ENCODE measurements around the gene TRUB2.
"Not testable (repeated sequence)": the region's sequence is repeated elsewhere in the genome, so short reads cannot be mapped to it uniquely, and the experiment has no call there.

The TRUB2 gene

DNA sequence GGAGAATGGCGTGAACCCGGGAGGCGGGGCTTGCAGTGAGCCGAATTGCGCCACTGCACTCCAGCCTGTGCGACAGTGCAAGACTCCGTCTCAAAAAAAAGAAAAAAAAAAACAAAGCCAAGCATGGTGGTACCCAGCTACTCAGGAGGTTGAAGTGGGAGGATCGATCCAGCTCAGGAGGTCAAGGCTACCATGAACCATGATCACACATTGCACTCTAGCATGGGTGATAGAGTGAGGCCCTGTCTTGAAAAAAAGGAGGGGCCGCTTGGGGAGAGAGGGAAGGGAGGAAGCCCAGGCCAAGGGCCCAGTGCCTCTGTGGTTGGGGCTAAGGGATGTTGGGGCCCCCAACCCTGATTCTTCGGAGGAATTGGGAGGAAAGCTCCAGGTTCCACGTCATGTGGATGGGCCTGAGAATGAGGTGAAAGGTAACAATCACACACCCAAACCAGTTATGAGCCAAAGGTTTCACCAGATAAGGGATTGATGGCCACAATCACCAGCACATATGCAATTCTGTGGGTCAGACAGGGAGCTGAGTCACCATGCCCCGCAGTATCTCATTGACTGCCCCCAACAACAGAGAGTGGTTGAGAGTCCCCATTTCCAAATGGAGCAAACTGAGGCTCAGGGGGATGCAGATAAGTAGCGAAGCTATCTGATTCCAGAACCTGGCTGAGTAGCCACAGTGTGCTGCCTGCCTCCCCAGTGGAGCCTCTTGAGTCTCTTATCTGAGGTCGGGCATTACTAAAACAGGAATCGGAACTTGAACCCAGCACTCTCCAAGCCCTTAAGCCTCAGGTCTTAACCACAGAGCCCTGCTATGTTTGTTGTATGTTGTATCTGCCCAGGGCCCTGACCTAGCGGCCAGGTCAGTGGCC lies 25.7 kb downstream of the TRUB2 start:
- DNase-seq = no peak

DNA sequence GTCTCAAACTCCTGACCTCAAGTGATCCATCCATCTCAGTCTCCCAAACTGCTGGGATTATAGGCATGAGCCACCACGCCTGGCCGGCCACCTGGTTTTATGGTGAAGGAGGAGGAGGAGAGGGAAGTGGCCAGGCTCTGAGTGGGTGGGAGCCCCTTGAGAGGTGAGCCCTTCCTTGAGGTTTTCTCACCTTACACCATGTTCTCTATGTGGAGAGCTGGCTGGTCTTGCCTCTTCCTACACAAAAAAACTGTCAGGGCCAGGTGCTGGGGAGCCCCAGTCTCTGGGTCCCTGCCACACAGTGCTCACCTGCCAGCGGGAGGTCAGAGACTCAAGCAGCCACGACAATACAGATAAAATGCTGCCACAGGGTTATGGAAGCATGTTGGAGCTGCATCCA lies 28.1 kb downstream of the TRUB2 start:
- no peak for DNase-seq

DNA sequence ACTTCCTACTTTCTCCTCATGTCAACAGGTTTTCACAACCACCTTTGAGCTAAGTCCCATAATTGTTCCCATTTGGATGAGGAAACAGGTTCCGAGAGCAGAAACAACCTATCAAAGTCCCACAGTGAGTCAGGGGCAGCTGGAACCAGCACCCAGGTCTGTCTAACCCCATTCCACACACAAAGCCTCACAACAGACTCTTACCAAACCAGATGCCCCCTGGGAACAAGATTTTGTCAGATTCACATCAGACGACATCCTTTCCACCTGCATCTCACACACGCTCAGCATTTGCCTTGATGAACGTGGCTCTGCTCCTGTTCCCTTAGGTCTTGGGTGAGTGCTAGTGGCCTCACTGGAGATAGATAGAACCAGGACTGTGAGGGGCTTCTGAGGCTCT lies 29.2 kb downstream of the TRUB2 start:
- no peak for DNase-seq

DNA sequence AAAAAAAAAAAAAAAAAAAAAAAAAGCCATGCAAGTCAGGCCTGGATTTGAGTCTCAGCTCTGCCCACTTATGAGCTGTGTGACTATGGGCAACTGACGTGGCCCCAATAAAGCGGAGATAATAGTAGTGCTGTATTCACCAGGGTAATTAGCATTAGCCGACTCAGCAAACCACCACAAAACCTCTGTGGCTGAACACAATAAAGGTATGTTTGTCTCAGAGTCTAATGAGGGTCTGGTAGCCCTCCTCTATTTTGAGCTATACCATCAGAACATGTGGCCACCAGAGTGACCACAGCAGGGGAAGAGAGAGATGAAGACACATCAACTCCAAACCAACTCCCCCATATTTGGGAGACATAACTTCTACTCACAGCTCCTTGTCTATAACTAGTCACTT lies 30.2 kb downstream of the TRUB2 start:
- no peak for DNase-seq

DNA sequence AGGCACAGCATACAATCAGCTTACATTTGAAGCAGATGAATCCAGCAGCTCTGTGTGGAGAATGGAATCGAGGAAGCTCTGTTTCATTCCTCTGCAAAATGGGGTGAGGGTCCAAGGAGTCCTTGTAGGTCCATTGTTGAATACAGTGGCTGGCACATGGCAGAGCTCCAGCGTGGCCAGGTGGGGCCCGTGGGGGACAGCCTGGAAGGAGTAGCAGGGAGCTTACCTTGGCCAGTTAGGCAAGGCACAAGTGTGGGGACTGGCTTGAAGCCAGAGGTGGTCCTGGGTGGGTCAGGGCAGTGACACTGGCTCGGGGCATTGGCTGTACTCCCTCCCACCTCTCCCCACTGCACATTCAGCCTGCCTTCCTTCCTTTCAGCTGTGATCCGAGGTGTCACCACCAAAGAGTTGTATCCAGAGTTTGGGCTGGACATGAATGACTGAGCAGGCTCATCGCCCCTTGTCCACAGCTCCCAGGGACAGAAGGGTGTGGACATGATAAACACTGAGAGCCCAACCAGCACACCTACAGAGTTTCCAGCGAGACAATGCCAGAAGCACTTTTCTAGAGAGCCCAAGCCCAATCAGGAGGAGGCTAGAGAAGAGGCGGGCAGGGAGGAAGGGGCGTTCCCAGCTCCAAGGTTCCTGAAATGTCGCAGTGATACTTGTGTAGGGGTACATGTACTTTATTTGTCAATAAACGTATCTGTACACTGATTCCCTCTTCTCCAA lies 33.8 kb downstream of the TRUB2 start:
- DNase-seq = no peak

DNA sequence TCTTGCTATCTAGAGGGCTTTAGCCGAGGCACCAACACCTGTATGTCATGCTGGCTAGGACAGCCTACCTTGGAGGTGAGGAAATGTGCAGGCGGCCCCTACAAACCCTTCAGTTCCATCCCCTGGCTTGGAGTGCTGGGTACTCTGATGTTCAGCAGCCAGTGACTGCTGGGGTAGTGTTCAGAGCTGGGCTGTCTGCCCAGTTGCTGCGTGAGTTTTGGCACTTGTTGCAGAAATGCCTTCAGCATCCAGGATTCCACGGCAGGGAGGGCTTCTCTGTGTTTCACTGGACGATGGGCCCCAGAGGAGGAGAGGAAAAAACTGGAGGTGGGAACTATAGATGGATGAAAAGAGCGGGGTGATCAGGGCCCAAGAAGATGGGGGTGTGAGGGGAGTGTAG lies 35.8 kb downstream of the TRUB2 start:
- no peak for DNase-seq

DNA sequence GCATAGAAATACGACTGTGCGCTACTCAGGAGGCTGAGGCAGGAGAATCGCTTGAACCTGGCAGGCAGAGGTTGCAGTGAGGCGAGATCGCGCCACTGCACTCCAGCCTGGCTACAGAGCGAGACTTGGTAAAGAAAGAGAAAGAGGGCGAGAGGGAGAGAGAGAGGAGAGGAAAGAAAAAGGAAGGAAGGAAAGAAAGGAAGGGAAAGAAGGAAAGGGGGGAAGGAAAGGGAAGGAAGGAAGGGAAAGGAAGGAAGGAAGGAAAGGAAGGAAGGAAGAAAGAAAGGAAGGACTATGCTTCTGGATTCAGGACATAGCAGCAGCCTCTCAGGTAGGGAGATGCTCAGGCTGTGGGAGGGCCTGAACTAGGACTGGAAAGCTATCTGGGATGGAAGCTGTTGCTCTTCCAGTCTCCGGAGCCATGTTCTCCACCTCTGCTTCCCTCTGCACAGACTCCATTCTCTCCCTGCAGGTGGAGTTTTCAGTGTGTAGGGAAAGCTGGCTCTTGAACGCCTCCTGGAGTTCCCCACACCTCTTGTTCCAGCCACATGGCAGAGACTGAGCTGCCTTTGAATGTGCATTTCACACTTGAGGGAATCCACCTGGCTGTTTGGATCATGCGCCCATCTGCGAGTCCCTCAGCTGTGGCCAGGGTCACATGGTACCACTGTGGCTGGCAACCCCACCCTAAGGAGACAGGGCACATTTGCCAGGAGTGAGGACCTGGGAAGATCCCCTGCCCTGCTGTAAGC lies 37.0 kb downstream of the TRUB2 start:
- DNase-seq = no peak

DNA sequence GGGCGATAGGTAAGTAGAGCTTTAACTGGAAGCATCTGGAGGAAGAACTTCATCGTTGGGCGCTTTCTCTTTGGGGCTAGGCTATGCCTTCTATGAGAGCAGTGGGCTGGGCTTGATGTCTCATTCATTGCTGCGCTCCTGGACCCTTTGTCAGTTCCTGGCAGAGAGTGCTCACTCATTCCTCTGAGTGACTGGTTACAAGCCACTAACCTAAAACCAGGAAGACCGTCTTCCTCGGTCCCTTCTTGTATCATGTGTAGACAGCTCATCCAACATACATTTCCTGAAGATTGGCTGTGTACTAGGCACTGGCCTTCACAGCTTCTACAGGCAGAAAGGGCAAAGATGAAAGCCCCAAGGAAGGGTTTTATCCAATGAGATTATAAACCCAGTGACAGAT lies 39.7 kb downstream of the TRUB2 start:
- no peak for DNase-seq

DNA sequence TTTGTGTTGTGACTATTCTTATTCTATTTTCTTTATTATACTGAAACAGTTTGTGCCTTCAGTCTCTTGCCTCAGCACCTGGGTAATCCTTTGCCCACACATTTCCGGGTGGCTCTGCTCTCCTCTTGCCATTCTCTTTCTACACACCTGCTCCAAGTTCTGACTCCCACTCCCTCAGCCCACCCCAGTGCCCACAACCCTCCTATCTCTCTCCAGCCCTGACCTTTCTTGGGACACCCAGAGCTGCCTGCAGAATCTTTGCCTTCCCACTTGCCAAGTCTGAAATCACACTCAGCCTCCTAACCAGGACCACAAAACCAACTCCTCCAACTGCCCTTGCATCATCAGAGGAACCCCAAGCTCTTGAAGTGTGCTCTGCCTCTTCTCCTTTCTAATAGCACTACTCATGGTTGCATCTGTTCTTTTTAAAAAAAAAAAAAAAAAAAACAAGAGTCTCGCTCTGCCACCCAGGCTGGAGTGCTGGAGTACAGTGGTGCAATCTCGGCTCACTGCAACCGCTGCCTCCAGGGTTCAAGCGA lies 42.1 kb downstream of the TRUB2 start:
- DNase-seq = no peak

DNA sequence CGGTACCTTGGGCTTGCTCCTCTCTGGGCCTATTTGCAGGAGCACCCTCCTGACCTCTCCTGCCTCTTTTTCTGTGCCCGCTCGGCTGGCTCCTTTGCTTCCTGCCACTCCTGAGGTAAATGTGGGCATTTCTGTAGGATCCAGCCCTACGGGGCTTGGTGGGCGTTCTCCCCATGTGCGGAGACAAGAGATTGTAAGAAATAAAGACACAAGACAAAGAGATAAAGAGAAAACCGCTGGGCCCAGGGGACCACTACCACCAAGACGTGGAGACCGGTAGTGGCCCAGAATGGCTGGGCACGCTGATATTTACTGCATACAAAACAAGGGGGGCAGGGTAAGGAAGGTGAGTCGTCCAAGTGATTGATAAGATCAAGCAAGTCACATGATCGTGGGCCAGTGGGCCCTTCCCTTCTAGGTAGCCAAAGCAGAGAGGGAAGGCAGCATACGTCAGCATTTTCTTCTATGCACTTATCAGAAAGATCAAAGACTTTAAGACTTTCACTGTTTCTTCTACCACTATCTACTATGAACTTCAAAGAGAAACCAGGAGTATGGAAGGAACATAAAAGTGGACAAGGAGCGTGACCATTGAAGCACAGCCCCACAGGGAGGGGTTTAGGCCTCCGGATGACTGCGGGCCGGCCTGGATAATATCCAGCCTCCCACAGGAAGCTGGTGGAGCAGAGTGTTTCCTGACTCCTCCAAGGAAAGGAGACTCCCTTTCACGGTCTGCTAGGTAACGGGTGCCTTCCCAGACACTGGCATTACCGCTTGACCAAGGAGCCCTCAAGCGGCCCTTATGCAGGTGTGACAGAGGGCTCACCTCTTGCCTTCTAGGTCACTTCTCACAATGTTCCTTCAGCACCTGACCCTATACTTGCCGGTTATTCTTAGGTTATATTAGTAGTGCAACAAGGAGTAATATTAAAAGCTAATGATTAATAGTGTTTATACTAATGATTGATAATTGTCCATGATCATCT lies 42.9 kb downstream of the TRUB2 start:
- DNase-seq = not testable (repeated sequence)

DNA sequence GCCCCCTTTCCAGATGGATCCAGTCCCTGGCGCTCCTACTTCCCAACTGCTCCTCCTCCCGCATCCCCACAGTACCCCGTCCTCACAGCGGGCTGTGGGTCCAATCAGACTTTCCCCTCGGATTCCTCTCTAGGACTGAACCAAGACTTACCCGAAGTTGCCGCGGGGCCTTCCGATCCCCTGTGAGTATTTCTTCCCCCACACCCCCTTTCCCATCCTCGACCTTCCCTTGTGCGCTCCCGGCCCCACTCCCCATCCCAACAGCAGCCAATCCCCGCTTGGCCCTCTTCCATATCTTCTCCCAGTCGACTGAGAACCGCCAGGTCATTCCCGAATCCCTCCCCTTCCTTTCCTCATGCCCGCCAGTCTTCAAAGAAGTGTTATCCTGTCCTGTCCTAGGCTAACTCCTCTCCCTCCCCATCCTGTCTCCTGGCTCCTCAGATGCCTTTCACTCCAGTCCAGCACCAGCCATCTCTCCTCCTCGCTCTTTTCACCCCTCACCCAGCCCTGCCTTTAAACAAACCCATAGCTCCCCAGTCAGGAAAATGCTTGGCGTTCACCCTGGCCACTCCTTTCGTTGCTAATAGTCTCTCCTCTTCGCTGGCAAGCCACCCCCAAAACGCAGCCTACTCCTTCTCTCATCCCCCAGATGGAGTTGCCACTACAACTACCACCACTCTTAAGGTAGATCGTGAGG lies 45.5 kb downstream of the TRUB2 start:
- no peak for DNase-seq

DNA sequence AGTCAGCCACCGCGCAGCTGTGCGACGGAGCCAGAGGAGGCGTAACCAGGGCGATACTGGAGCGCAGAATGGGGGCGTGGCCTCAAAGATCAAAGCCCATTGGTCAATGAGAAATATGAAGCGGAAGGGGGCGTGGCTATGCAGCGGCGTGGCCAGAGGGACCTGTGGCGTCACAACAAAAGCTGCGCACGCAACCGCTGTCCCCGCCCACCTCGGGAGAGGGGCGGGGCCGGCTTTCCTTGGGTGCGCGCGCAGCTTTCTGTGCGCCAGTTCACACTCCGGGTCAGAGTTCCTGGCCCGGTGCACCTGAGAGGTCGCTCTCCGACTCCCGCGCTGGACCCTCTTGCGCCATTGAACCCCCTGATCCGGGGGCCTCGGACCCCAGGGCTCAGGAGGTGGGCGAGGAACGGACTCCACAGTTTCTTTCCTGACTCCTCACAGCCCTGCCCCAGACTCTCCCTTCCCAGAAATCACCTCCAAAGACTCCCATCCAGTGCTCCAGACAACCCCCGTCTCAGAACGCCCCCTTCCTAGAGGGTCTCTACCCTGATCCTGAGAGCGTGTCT lies 46.2 kb downstream of the TRUB2 start, which contains the start of gene SWI5:
TSS of gene SWI5 (plus strand) at position 269 of the 566 bp plus-strand sequence.
- peak; percentile 98 for DNase-seq

DNA sequence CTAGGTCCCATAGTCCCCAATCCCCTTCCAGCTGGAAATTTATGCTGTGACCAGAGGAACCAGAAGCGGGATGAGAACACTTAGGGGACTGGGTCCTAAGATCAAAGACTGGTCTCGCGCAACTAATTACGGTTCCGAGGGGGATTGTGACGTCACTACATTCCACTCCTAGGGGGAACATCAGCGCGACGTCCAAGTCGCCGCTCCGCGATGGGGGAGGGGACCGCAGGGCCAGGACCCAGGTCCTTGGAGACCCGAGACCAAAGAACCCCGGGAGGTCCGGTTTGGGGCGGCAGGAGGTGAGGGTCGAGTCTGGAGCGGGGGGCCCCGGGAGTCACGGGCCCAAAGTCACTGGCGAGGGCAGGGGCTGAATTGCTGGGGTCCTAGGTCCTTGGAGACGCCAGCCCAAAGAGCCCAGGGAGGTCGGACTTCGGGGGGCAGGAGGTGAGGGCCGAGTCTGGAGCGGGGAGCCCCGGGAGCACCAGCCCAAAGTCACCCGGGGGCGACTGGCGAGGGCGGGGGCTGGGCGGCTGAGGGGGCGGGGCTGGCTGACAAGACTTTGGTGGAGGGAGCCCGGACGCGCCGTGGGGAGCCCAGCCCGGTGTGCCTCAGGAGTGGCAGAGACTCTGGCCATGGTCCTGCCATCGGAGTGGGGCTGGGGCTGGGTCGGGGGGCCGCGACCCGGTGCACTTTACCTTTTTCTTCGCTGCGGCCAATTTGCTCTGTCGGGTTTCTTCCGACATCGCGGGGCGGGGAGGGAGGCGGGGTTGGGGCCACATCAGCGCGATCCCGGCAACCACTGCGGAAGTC lies 46.8 kb downstream of the TRUB2 start, which contains the start of gene GOLGA2:
TSS of gene GOLGA2 (minus strand) at position 810 of the 810 bp plus-strand sequence. CDS start at position 779, 31 bp downstream.
- DNase-seq = no peak

DNA sequence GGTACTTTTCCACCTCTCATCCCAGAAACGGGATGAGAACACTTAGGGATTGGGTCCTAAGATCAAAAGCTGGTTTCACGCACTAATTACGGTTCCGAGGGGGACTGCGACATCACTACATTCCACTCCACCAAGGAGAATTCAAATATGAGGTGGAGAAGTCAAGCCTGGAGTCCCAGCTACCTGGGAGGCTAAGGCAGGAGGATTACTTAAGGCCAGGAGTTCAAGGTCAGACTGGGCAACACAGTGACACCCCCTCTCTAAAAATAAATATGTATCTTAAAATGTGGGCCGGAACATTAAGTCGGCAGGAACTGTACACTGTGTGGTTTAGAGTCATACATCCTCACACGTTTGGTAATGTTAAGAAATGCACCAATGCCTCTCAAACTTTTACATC lies 48.0 kb downstream of the TRUB2 start:
- DNase-seq = no peak

DNA sequence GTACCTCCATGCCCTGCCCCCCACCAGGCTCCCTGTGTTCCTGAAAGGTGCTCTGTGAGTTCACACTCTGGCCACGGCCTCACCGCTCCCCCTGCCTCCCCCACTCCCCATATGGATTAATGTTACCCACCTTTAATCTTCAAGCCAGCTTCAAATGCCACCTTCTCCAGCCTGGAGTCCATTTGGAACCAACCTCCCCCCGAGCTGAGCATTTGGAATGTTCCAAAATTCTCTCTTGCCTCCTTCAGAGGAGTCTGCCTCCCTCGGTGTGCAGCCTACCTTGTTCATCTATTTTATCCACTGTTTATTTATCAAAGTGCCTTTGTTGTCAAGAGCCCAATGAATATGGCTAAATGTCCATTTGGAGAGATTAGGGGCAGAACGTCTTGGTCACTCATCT lies 50.7 kb downstream of the TRUB2 start:
- no peak for DNase-seq

DNA sequence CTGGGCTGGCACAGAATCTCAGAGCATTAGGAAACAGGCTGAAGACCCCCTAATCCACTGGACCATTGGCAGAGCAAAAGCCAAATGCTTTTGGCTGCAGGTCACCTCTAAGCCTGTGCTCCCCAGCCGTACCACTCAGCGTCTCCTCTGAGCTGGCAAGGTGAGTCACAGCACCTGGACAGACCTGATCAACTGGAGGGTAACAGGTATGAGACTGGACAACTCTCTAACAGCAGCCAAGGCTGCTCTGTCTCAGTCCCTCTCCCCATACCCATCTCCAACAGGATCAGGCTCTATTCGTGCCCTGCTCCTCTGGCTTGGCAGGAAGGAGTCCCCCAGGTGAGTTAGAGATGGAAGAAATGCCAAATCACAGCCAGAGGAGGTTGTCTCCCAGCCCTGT lies 51.1 kb downstream of the TRUB2 start:
- no peak for DNase-seq

DNA sequence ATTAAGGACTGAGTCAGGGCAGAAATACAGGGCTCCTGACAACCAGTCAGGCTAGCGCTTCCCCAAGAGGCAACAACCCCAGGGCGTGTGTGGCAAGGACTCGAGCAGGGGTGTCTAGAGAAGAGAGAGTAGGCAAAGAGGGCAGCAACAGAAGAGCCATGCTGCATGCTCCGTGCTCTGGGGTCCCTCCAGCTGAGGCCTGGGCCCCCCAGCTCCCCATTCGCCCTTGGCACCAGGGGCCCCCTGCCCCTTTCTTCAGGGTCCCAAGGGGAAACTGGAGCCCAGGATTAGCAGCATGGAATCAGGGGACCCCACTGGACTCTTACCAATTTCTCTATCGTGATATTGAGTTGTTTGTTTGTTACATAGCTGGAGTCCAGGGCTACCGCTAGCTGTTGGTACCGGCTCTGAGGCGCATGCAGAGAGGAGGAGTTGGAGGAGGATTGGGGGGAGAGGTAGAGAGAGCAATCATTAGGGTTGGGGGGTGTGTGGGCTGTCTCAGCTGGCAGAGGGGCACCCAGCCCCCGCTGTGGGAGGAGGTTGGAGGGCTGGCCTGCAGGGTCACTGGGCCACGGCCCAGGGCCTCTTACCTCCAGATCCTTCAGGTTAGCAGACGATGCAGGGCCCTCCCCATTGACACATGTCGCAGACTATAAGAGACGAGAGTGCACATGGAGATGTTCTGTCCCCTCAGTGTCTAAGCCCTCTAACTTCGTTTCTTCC lies 55.2 kb downstream of the TRUB2 start:
- DNase-seq = no peak

DNA sequence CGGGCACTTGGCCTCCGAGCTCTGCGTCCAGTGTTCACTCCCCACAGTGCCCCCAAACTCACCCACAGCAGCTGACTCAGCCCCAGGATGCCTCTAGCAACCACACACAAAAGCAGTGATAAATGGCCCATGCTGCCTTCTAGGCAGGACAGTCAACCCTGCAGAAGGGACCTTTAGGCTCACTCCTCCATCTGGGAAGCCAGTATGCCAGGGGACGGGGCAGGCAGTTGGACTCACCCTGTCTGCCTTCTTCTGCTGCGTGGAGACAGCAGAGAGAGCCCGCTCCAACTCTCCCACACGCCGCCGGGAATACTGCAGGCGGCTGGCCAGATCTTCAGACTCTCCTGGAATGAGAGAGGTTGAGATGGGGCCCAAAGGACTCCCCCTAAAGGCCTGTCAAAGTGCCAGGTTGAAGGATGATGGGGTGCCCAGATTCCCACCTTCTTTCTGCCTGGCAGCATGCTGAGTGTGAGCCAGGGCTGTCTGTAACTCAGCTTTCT lies 56.8 kb downstream of the TRUB2 start:
- no peak for DNase-seq

DNA sequence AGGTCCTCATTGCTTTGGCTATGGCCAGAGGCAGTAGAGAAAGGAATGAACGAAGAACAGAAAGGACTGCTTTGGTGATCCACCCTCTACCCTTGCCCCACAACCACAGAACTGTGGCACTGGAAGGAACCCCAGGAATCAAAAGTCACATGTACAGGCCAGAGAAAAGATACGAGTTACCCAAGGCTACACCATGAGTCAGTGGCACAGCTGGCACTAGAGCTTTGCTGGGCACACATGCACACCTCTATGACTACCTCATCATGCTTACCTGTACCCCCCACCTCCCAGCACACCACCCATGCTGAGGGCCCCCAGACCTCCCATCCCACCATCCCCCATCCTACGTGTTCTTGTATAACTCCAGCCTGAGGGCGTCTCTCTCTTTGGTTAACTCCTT lies 59.6 kb downstream of the TRUB2 start:
- DNase-seq = no peak
